Erythroblast (primary cell): ENCODE data around the gene JKAMP.

Experiments
- GATA1 ChIP-seq: IDR thresholded peaks from 2 replicates; pipeline ENCODE4 v1.6.1; 2011; ENCODE audit warnings: low read depth, mild to moderate bottlenecking, control low read depth, low read length, moderate library complexity
- POLR2A ChIP-seq: IDR thresholded peaks from 2 replicates; pipeline ENCODE4 v1.6.1; 2011; ENCODE audit warnings: mild to moderate bottlenecking, low read length

DNA sequence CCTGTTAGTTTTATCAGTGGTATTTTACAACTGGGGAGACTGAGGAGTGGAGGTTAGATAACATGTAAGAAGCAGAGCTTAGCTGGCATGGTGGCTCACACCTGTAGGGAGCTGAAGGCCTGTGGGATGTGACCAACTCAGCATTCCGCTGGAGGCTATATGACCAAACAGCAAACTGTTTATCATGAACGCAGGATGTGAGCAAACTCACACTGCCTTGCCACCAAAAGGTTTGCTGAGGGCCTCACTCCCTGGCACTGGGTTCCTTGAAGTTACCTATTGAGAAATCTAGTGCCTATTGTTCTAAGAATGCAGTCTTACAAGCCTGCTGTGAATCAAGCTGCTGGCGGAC, 23.4 kb downstream of the JKAMP start:
- TF ChIP-seq POLR2A (no peak), GATA1 (no peak)
